Measurements from ENCODE around the gene MYH14. TPM values are rescaled to one million over a fixed set of nuclear protein-coding genes. Genes with fewer than 3 reads are reported as not detected.

Gene MYH14
- total and polyA plus RNA-seq, 9 donors, result 0.23 to 82.1 (median 3.2) TPM

- 82 to 91% (median 87%) methylated on average over 2 of the region's 2 CpGs for WGBS, 3 donors
- no peaks in the 10 kb centered on the region for H3K4me1 ChIP-seq (ENCODE audit: insufficient read depth)
- no peaks in the 10 kb centered on the region for H3K36me3 ChIP-seq
- H3K9me3 ChIP-seq, result no peaks in the 10 kb centered on the region
- TF ChIP-seq POLR2A (IDR thresholded peaks at IDR 0.05) (no peak), EP300 (IDR thresholded peaks at IDR 0.05) (no peak), CTCF (IDR thresholded peaks at IDR 0.05) (no peak)
- intact Hi-C loops (cut with DNase I), result no loop called here
- H3K4me3 ChIP-seq, result no peak overlapping the region
- H3K27ac ChIP-seq, result no peak overlapping the region
- DNase-seq, result no peak
- H3K27me3 ChIP-seq, result no peaks in the 10 kb centered on the region
Measured at GRCh38 chr19:50159078-50159477, 44.3 kb upstream of the MYH14 start.

- no peak for DNase-seq
- no peaks in the 10 kb centered on the region for H3K27me3 ChIP-seq
- H3K36me3 ChIP-seq, result no peaks in the 10 kb centered on the region
- intact Hi-C loops (cut with DNase I), result loop anchor here in 1 of 4 donors (5.0 kb wide), 1 partner anchor 349 kb away; the partner anchor contains the start of genes ASPDH and JOSD2
- no peak within 1 kb of the TSS for H3K4me3 ChIP-seq
- WGBS, 3 donors, result 11 to 22% (median 16%) methylated on average over 26 of the region's 26 CpGs
- no peak for TF ChIP-seq CTCF (IDR thresholded peaks at IDR 0.05)
- no peak for TF ChIP-seq EP300 (IDR thresholded peaks at IDR 0.05)
- TF ChIP-seq POLR2A (IDR thresholded peaks at IDR 0.05), result no peak
- H3K9me3 ChIP-seq, result no peaks in the 10 kb centered on the region
- H3K4me1 ChIP-seq (ENCODE audit: insufficient read depth), result no peaks in the 10 kb centered on the region
- no peak within 1 kb of the TSS for H3K27ac ChIP-seq
Measured at GRCh38 chr19:50162988-50163387, 40.4 kb upstream of the MYH14 start, which contains the start of gene IZUMO2. Gene IZUMO2, minus strand, starts transcription at chr19:50163281. Its CDS starts 87 bp downstream, at chr19:50163194.

GRCh38 chr19:50167314-50167721, 36.1 kb upstream of the MYH14 start:
- no peak for TF ChIP-seq EP300 (IDR thresholded peaks at IDR 0.05)
- no peak for TF ChIP-seq CTCF (IDR thresholded peaks at IDR 0.05)
- no peaks in the 10 kb centered on the region for H3K27me3 ChIP-seq
- no peak overlapping the region for H3K27ac ChIP-seq
- no peak overlapping the region for H3K4me3 ChIP-seq
- 21 to 22% (median 21%) methylated on average over 12 of the region's 12 CpGs for WGBS, 3 donors
- DNase-seq, result no peak
- intact Hi-C loops (cut with DNase I), result no loop called here
- no peaks in the 10 kb centered on the region for H3K4me1 ChIP-seq (ENCODE audit: insufficient read depth)
- no peaks in the 10 kb centered on the region for H3K36me3 ChIP-seq
- H3K9me3 ChIP-seq, result no peaks in the 10 kb centered on the region

DNA sequence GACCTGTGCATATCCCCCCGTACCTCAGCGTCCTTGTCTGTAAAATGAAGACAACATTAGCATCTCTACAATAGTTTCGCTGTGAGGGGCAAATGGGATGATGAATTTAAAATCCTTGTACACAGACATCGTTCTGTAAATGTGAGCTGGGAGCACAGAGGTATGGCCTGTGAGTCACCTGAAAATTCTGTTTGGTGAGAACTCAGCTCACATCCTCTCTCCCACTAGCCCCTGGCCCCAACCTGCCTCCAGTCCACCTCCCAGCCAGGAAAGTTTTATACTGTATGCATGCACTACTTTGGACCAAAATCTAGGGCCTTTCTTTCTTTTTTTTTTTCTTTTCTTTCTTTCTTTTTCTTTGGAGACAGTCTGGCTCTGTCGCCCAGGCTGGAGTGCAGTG, 31.7 kb upstream of the MYH14 start:
- intact Hi-C loops (cut with DNase I), result no loop called here
- Histone ChIP-seq H3K9me3 (no peaks in the 10 kb centered on the region), H3K4me1 (ENCODE audit: insufficient read depth) (no peaks in the 10 kb centered on the region), H3K4me3 (no peak overlapping the region), H3K36me3 (no peaks in the 10 kb centered on the region), H3K27ac (no peak overlapping the region), H3K27me3 (no peaks in the 10 kb centered on the region)
- DNase-seq, result no peak
- no peak for TF ChIP-seq CTCF (IDR thresholded peaks at IDR 0.05)
- TF ChIP-seq EP300 (IDR thresholded peaks at IDR 0.05), result no peak
- TF ChIP-seq POLR2A (IDR thresholded peaks at IDR 0.05), result no peak
- WGBS, 3 donors, result 75 to 79% (median 79%) methylated on average over 5 of the region's 5 CpGs
